ENCODE measurements around the gene TICAM2. TPM values are rescaled to one million over a fixed set of nuclear protein-coding genes. Genes with fewer than 3 reads are reported as not detected.

TICAM2 gene
- total and polyA plus RNA-seq, 4 donors, result 1.5 to 5.8 (median 2.5) TPM

- DNase-seq, result no peak
- H3K4me3 ChIP-seq, result no peak overlapping the region
- peaks cover 0 to 3% (median 0%) of the 10 kb centered on the region in 5 donors for H3K4me1 ChIP-seq (ENCODE audit: control insufficient read depth in 5 of 5, insufficient read depth in 5 of 5, low read length in 5 of 5)
- no peaks in the 10 kb centered on the region for H3K27me3 ChIP-seq (ENCODE audit: control insufficient read depth in 3 of 3, insufficient read depth in 3 of 3, low read length in 2 of 3)
- no peak overlapping the region for H3K27ac ChIP-seq (ENCODE audit: low read depth in 1 of 2, low read length in 1 of 2)
- H3K9me3 ChIP-seq (ENCODE audit: control insufficient read depth in 4 of 4, insufficient read depth in 3 of 4, low read length in 3 of 4), result no peaks in the 10 kb centered on the region
- TF ChIP-seq CTCF (IDR thresholded peaks at IDR 0.05; ENCODE audit: control extremely low read depth, extremely low read depth), result no peak
- no peak for ATAC-seq (ENCODE audit: insufficient read depth, low FRiP score)
- H3K9ac ChIP-seq (ENCODE audit: insufficient read depth in 1 of 2, low read length in 2 of 2), result no peak overlapping the region
- WGBS, 2 donors, result 90 to 93% methylated on average over 2 of the region's 2 CpGs
- no peaks in the 10 kb centered on the region for H3K36me3 ChIP-seq (ENCODE audit: control insufficient read depth in 4 of 4, insufficient read depth in 4 of 4, low read length in 4 of 4)
Measured at GRCh38 chr5:115644046-115644445, 41.8 kb upstream of the TICAM2 start.

- no peaks in the 10 kb centered on the region for H3K9me3 ChIP-seq (ENCODE audit: control insufficient read depth in 4 of 4, insufficient read depth in 3 of 4, low read length in 3 of 4)
- no peak overlapping the region for H3K27ac ChIP-seq (ENCODE audit: low read depth in 1 of 2, low read length in 1 of 2)
- WGBS, 2 donors, result 86 to 95% methylated on average over 1 of the region's 1 CpG
- no peak overlapping the region for H3K4me3 ChIP-seq
- no peaks in the 10 kb centered on the region for H3K36me3 ChIP-seq (ENCODE audit: control insufficient read depth in 4 of 4, insufficient read depth in 4 of 4, low read length in 4 of 4)
- ATAC-seq (ENCODE audit: insufficient read depth, low FRiP score), result no peak
- no peak for DNase-seq
- peaks cover 0 to 6% (median 0%) of the 10 kb centered on the region in 5 donors for H3K4me1 ChIP-seq (ENCODE audit: control insufficient read depth in 5 of 5, insufficient read depth in 5 of 5, low read length in 5 of 5)
- H3K9ac ChIP-seq (ENCODE audit: insufficient read depth in 1 of 2, low read length in 2 of 2), result no peak overlapping the region
- no peaks in the 10 kb centered on the region for H3K27me3 ChIP-seq (ENCODE audit: control insufficient read depth in 3 of 3, insufficient read depth in 3 of 3, low read length in 2 of 3)
- TF ChIP-seq CTCF (IDR thresholded peaks at IDR 0.05; ENCODE audit: control extremely low read depth, extremely low read depth), result no peak
Measured at GRCh38 chr5:115641948-115642347, 39.7 kb upstream of the TICAM2 start.

GRCh38 chr5:115640274-115640673 is 38.0 kb upstream of the TICAM2 start:
- Histone ChIP-seq H3K9me3 (ENCODE audit: control insufficient read depth in 4 of 4, insufficient read depth in 3 of 4, low read length in 3 of 4) (no peaks in the 10 kb centered on the region), H3K4me1 (ENCODE audit: control insufficient read depth in 5 of 5, insufficient read depth in 5 of 5, low read length in 5 of 5) (peaks cover 0 to 6% (median 0%) of the 10 kb centered on the region in 5 donors), H3K9ac (ENCODE audit: insufficient read depth in 1 of 2, low read length in 2 of 2) (no peak overlapping the region), H3K36me3 (ENCODE audit: control insufficient read depth in 4 of 4, insufficient read depth in 4 of 4, low read length in 4 of 4) (no peaks in the 10 kb centered on the region), H3K4me3 (no peak overlapping the region), H3K27ac (ENCODE audit: low read depth in 1 of 2, low read length in 1 of 2) (no peak overlapping the region), H3K27me3 (ENCODE audit: control insufficient read depth in 3 of 3, insufficient read depth in 3 of 3, low read length in 2 of 3) (no peaks in the 10 kb centered on the region)
- ATAC-seq (ENCODE audit: insufficient read depth, low FRiP score) (no peak), DNase-seq (no peak)
- TF ChIP-seq CTCF (IDR thresholded peaks at IDR 0.05; ENCODE audit: control extremely low read depth, extremely low read depth), result no peak
- WGBS, 2 donors, result 72 to 78% methylated on average over 2 of the region's 2 CpGs

GRCh38 chr5:115639377-115639776 is 37.1 kb upstream of the TICAM2 start:
- Histone ChIP-seq H3K4me3 (no peak overlapping the region), H3K9me3 (ENCODE audit: control insufficient read depth in 4 of 4, insufficient read depth in 3 of 4, low read length in 3 of 4) (no peaks in the 10 kb centered on the region), H3K36me3 (ENCODE audit: control insufficient read depth in 4 of 4, insufficient read depth in 4 of 4, low read length in 4 of 4) (no peaks in the 10 kb centered on the region), H3K9ac (ENCODE audit: insufficient read depth in 1 of 2, low read length in 2 of 2) (no peak overlapping the region), H3K27me3 (ENCODE audit: control insufficient read depth in 3 of 3, insufficient read depth in 3 of 3, low read length in 2 of 3) (no peaks in the 10 kb centered on the region), H3K27ac (ENCODE audit: low read depth in 1 of 2, low read length in 1 of 2) (no peak overlapping the region), H3K4me1 (ENCODE audit: control insufficient read depth in 5 of 5, insufficient read depth in 5 of 5, low read length in 5 of 5) (peaks cover 0 to 6% (median under 1%) of the 10 kb centered on the region in 5 donors)
- no peak for TF ChIP-seq CTCF (IDR thresholded peaks at IDR 0.05; ENCODE audit: control extremely low read depth, extremely low read depth)
- WGBS, 2 donors, result 91 to 97% methylated on average over 1 of the region's 1 CpG
- DNase-seq (no peak), ATAC-seq (ENCODE audit: insufficient read depth, low FRiP score) (no peak)

All from lung (tissue), 12 donors.